UCSD-AML1 (cell line): ENCODE results near the gene TUBA4B.
"Not testable (repeated sequence)": the region's sequence is repeated elsewhere in the genome, so short reads cannot be mapped to it uniquely, and the experiment has no call there.

Experiments
- DNase-seq: peaks from one replicate; lab custom pipeline; 2025; ENCODE audit not compliant: unreplicated experiment; lab: John Stamatoyannopoulos, UW

The TUBA4B gene

DNA sequence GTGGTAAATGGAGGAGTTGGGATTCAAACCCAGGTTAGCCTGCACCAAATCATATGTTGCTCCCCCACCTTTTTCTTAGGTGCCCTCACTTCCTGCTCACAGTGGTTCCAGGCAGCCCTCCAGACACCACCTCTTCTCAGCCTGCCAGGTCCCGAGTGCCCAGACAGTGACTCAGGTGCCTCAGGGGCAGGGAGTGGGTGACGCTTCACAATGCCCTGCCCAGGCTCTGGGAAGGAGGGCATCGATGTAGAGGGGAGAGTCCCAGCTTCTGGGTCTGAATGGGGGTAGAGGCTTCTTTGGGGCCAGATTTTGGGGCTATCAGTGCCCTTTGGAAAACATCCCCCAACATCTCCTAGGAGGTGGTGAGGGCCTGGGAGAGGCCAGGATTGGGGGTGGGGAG lies 20.9 kb downstream of the TUBA4B start:
- no peak for DNase-seq

DNA sequence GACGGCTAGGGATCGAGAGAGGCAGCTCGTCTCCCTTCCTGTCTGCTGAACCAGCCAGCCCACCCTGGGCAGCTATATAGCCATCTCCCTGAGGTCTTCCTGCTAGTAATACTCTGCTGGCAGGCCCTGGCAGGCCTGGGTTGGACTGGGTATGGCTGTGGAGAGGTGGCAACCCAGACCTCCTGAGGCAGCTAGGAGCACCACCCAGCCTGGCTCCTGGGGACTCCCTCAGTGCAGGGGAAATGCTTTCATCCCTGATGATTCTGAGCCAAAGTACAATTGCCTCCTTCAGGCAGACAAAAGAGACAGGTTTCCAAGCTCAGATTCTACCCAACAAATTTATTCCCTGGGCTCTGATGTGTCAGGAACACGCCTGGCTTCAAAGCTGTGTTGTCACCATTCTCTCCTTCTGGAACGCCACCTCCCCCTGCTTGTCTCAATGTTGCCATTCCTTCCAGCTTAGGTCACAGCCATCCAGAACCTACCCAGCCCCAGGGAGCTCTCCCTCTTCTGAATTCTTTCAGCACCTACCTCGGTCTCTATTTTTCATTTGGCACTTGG lies 21.4 kb downstream of the TUBA4B start:
- DNase-seq = no peak

DNA sequence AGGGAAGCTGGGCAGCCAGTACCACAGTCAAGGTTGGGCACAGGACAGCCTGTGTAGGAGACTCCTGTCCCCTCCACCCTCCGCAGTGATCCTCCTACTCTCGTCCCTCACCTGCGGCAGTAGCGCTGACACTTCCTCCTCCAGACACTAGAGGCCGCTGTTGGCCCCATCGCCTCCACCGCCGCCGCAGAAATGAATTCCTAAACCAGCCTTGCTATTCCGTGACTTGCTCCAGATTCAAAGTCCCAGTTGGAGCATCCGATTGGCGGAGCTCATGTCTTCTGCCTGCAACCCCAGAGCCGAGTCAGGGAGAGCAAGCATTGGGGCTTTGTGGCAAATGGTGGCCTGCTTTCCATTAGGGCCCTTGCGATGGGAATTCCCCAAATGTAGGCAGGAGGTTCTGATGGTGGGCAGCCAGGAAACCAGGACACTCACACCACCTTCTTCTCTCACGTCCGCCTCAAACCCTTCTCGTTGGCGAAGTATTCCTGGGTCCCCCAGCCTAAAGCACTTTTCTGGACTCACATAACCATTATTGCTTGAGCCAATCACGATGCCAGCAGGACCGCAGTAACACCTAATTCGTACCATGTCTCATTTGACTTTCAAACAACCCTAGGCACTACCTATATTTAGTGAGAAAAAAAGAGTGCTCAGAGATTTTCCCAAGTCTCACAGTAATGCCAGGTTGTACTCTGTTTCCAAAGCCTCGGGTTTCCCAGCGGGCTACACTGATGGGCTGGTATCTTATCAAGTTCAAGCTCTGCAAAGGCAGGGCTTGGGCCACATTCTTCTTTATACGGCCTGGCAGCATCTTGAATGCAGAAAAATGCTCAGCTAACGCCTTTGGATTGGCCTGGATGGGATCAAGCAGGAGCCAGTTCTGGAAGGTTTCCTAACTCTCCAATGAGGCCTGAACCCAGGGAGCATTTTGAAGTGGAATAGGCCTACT lies 24.9 kb downstream of the TUBA4B start:
- peak; percentile 72 for DNase-seq

DNA sequence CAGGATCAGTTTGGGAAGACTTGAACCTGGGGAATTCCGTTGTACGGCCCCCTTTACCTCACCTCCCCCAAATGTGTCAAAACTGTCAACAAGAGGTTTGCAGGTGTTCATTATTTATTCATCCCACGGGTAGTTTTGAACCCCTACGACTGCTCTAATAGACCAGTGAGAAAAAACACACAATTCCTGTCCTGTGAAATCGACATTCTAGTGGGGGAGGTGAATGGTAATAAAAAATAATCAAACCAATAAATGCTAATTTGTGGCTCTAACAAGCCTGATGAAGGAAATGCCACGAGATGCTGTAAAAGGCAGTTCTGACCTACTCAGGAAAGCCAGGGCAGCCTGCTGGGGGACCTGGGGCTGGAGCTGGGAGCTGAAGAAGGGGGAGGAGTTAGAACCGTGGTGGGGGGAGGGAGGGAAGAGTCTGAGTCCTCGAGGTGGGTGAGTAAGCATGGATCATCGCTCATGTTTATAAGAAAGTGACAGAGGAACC lies 25.7 kb downstream of the TUBA4B start:
- DNase-seq = no peak

DNA sequence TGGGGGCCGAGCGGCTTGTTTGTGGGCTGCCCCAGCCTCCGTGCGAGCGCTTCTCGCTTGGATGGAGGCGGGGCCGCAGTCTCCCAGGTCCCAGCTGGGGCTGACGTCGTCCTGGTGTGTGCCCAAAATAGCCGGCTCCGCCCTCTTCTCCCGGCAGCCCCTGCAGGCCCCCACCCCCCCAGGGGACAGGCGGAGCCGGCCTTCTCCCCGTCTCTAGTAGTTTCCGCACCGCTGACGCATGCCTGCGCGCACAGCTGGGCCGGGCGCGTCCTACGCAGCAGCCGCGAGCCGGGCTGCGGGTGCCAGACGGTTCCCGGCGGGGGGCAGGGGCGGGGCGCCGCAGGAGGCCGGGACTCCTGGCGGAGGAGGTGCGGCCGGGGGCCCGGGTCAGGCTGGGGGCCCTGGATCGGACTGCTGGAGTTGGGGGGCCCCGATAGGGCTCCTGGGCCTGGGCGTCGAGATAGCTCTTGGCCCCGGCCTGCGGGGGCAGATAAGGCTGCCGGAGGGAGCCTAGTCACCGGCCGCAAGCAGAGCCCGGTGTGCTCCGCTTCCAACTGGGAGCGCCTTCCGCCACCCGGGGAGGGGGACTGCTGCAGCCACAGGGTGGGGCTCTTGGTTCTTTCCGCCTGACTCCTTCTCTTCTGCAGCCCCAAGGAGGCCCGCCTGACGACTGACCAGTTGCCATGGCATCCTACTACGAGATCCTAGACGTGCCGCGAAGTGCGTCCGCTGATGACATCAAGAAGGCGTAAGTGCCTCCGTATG lies 26.3 kb downstream of the TUBA4B start, which contains the start of gene DNAJB2:
Gene DNAJB2, plus strand, starts transcription at position 216 of the 765 bp plus-strand sequence. Its CDS starts 468 bp downstream, at position 684.
- DNase-seq = peak; percentile 98

DNA sequence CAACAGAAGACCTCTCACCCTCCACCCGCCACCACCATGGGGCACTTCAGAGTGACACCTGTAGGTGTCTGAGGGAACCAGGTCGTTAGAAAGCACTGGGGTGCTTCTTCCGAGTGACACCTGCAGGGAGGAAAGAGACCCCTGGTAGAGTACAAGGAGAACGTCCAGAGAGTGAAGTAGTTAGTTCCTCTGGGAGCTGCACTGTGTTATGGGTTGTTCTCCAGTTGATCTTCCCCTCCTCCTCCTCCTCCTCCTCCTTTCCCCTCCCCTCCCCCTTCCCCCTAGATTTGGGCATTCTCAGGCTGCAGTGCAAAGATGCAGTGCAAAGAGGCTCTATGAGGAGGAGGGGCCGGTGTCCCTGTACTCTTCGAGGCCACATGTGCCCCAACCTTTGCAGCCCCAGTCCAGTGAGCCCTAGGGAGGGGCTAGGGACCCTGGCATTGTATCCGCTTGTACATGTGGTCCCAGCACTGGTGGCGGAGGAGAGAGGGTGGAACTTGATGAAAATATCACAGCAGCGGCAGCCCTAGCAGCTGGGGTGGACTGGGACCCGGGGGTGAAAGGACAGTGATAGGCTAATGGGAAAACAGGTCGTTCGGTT lies 27.0 kb downstream of the TUBA4B start:
- DNase-seq = no peak

DNA sequence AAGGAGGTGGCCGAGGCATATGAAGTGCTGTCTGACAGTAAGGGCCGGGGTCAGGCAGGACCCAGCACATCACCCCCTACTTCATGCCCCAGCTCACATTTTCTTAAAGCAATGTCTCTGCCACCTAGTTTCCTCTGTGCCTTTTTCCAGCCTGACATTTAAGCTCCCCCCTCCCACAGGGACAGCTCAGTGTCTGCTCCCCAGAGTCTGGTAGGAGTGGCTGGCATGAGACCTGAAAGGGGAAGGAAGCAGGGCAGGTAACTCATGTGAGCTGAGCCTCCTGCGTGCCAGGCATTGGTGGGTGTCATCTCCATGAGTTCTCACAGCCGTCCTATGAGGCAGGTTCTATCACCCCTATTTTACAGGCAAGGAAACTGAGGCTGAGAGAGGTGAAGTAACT lies 27.6 kb downstream of the TUBA4B start:
- DNase-seq = no peak

DNA sequence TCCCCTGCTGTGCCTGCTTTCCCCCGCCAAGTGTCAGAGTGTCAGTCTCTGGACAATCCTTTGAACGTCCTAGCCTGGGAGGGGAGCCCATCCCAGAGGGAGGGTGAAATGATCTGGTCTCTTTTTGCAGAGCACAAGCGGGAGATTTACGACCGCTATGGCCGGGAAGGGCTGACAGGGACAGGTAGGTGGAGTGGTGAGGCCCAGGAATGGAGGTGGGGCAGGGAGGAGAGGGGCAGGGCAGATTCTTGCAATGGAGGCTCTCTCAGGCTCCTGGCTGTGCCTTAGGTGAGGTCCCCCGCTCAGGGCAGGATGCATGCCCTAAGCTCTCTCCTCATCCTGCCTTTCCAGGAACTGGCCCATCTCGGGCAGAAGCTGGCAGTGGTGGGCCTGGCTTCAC lies 28.5 kb downstream of the TUBA4B start:
- no peak for DNase-seq

DNA sequence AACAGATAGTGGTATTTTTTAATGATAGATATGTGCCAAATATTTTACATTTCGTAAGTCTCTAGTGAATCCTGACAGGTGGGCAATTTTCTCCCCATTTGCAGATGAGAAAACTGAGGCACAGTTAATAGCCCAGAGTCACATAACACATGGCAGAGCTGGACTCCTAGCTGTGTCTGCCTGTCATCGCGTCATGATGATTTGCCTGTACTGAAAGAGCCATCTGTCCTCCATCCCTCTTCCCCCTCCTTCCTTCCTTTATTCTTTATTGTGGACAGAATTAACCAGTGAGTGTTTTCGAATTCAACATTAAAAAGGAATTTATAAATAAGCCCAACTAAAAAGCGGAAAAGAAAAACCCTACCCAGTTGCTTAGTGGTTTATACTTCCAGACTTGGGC lies 29.3 kb downstream of the TUBA4B start:
- no peak for DNase-seq

DNA sequence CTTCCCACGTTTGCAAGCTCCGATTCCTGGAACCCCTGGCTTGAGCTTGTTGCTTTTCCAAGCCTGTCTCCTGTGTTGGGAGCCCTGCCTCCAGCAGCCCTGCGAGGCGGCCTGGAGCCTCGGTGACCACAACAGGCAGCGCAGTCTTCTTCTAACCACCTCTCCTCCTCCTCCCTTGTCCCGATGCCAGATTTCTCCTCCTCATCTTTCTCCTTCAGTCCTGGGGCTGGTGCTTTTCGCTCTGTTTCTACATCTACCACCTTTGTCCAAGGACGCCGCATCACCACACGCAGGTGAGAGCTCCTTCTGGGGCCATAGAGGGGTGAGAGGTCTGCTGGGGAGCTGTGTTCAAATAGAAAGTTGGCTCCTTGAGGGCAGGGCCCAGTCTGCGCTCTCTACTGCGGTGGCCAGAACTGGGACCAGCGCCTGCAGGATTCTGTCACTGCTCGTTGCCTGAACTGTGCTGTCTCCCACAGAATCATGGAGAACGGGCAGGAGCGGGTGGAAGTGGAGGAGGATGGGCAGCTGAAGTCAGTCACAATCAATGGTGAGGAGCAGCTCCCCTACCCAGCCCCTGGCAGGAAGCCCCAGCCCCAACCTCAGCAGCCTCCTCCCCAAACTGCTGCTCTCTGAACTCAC lies 30.0 kb downstream of the TUBA4B start:
- peak; percentile 33 for DNase-seq

DNA sequence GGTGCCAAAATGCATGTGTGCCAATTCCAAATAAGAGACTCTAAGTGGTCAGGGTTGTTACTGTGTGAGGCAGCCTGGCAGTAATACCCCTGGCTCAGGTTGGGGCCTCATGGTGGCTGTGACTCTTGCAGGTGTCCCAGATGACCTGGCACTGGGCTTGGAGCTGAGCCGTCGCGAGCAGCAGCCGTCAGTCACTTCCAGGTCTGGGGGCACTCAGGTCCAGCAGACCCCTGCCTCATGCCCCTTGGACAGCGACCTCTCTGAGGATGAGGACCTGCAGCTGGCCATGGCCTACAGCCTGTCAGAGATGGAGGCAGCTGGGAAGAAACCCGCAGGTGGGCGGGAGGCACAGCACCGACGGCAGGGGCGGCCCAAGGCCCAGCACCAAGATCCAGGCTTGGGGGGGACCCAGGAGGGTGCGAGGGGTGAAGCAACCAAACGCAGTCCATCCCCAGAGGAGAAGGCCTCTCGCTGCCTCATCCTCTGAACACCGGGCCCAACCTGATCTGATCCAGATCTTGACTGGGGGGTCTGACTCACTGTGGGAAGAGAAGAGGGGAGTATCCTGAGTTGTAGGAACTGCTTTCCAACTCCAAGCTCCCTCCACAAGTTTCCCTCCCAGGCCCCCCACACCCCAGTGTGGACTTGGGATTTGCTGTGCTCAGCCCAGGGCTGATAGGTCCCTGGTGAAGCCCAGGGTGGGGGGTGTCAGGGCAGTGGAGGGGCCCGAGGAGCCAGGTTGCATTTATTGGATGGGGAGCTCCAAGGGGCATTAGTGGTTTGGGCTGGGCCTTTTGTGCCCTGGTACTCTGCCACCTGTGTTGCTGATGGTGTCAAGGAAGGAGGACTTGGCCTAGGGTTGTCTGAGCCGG lies 31.7 kb downstream of the TUBA4B start:
- no peak for DNase-seq

DNA sequence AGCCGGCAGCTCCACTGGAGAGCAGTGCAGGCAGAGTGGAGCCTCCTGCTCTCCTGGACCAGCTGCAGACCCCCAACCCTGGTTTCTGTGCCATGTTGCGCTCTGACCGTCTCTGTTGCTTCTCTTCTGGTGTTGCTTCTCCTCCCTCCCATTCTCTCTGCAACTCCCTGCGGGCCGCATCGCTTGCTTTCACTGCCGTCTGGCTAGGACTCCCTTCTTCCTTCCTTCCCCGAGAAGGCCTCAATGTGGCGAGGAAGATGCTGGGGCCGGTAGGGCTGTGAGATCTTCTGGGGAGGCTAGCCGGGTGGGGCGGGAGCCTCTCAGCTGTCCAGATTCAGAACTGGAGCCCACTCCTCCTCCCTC lies 32.3 kb downstream of the TUBA4B start:
- DNase-seq = no peak

DNA sequence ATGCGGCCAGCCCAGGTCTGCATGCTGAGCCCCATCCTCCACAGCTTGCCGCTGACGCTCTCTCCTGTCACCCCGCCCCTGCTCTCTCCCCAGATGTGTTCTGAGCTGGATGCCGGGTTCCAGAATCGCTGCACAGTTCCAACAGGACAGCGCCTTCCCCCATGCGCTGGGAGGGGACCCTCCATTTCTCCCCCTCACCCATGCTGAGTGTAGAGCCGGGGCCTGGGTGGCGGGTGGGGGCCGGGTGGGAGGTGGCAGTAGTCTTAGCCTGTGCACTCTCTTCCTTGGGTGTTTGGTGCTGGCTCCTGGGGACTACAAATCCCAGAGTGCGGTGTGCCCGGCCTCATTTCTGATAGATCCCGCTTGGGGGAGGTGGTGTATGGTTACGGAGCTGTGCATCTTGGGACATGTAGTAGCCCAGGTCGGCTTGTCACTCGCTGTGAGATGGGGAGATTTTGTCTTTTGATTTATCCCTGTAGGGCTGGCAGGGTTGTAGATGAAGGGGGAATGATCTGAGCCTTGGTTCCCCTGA lies 32.9 kb downstream of the TUBA4B start:
- no peak for DNase-seq

DNA sequence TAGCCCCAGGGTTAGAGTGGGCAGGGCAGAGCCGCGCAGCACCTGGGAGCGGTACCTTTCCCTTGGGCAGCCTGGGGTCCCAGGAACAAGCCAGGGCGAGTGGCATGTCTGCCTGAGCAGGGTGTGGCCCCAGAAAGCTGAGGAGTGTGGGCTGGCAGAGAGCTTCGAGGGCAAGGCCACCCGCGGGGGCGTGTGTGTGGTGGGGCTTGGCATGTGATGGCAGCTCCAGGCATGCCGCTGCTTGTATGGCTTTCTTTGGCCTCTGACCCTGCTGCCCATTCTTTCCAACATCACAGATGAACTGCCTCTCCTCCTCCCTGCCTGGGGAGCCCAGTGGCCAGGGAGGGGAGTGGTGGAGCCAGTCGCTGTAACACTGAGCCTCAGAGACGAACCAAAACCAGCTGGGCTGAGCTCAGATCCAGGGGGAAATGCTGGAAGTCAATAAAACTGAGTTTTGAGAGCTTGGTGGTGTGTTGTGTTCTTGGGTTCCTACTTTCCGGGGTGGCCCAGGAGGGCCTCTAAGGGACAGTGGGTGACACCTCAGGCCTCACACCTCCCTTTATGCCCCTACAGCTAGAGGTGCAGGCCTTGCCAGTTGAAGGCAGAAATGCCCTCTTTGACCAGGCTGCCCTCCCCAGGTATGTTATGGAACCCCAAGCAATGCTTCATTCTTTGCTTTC lies 33.5 kb downstream of the TUBA4B start:
- no peak for DNase-seq

DNA sequence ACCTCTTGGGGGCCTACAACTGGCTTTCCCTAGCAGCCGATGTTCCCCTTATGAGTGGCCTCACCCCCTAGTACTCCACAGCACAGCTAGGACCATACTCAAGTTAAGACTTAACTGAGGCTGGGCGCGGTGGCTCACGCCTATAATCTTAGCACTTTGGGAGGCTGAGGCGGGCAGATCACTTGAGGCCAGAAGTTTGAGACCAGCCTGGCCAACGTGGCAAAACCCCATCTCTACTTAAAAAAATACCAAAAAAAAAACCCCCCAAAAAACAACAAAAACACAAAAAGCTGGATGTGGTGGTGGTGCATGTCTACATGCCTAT lies 34.0 kb downstream of the TUBA4B start:
- DNase-seq = not testable (repeated sequence)

DNA sequence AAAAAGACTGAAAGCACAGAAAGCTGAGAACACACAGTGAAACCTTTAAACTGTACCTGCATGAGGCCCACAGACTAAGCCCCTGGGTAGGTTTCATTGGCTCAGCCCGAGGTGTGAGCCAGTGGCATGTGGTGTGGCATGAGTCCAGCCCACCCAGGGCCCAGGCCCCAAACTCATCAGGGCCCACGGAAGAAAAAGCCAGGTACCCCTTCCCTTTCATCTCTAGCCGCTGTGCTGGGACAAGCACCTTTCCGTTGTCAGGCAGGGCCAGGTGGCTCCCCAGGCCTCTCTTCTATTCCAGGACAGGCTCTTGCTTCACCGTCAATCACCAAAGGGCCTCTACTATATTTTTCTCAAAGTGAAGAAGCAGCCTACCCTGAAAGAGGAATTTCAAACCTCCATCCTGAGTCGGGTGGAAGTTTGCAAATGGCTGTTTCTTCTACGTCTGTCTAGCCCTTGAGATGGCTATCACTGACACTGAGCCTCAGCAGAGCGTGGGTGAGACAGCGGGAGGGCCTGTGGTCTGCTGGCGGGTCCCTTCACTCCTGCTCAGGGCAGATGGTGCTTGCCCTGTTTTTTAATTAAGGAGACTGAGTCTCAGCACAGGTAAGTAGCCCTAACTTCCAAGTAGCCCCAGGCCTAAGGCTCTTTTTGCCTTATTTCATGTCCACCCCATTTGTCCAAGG lies 34.7 kb downstream of the TUBA4B start:
- no peak for DNase-seq

DNA sequence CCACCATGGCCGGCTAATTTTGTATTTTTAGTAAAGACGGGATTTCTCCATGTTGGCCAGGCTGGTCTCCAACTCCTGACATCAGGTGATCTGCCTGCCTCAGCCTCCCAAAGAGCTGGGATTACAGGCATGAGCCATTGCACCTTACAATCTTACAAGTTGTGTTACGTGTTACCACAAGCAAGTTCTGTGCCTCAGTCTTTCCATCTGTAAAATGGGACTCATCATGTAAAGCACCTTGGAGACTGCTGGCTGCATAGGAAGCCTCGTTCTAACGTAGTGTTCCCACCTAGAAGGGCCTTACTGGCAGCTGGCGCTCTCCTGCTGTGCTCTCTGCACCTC lies 36.1 kb downstream of the TUBA4B start:
- DNase-seq = no peak

DNA sequence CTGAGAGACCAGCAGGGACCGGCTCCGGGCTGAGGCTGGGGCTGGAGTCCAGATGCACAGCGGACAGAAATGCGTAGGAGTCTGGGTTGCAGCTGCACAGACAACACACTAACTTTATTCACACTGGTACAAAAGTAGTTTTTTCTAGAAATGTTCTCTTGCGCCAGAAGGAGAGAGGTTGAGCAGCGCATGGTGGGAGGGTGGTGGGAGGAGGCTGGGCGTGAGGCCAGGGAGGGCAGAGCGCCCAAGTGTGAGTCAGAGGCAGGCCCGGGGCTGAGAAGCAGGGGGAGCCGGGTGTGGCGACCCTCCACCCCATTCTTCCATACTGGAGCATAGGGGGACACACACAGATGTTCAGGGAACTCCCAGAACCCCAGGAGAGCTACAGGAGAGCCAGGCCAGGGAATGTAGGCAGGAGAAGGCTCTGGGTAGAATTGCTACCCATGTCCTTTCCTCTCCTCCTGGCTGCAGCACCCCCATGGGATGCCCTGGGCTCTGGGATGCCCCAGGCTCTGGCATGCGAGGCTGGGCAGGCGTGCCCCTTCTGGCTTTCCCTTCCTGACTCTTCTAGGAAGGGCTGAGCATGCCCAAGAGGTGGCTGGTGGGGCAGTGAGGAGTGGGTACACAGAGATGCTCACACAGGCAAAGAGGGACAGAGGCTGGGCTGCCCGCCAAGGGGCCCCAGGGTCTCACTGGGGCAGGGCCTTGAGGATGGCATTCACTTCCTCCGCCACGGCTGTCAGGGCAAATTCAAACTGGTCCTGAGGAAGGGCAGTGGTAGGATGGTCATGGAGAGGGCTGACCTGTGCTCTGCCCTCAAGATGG lies 36.7 kb downstream of the TUBA4B start:
- DNase-seq = no peak
